ENCODE results near the gene CXADR.

The CXADR gene

GRCh38 chr21:17538576-17538975 lies 25.7 kb downstream of the CXADR start:
- Histone ChIP-seq H3K9me3 (ENCODE audit: control insufficient read depth in 5 of 5, low read length in 5 of 5) (no peaks in the 10 kb centered on the region), H3K27me3 (ENCODE audit: control insufficient read depth in 5 of 5, insufficient read depth in 4 of 5, low read length in 5 of 5) (peaks cover 0 to 6% (median 0%) of the 10 kb centered on the region in 5 donors), H3K4me3 (ENCODE audit: low read depth in 1 of 5, low read length in 5 of 5) (no peak overlapping the region)

GRCh38 chr21:17539323-17539722 lies 26.5 kb downstream of the CXADR start:
- Histone ChIP-seq H3K9me3 (ENCODE audit: control insufficient read depth in 5 of 5, low read length in 5 of 5) (no peaks in the 10 kb centered on the region), H3K4me1 (ENCODE audit: control insufficient read depth in 5 of 5, insufficient read depth in 5 of 5, low read length in 5 of 5) (peaks cover 0 to 12% (median 0%) of the 10 kb centered on the region in 5 donors), H3K27ac (ENCODE audit: low read depth, low read length) (no peak overlapping the region)

More at GRCh38 chr21:17538576-17538975, 25.7 kb downstream of the CXADR start:
- Histone ChIP-seq H3K4me1 (ENCODE audit: control insufficient read depth in 5 of 5, insufficient read depth in 5 of 5, low read length in 5 of 5) (peaks cover 0 to 12% (median 0%) of the 10 kb centered on the region in 5 donors), H3K9ac (ENCODE audit: low read length in 5 of 5) (no peak overlapping the region), H3K36me3 (ENCODE audit: control insufficient read depth in 5 of 5, insufficient read depth in 5 of 5, low read length in 5 of 5) (no peaks in the 10 kb centered on the region), H3K27ac (ENCODE audit: low read depth, low read length) (no peak overlapping the region)

GRCh38 chr21:17539743-17540341 lies 27.0 kb downstream of the CXADR start:
- H3K4me1 ChIP-seq (ENCODE audit: control insufficient read depth in 5 of 5, insufficient read depth in 5 of 5, low read length in 5 of 5): peaks cover 0 to 12% (median 0%) of the 10 kb centered on the region in 5 donors
- H3K36me3 ChIP-seq (ENCODE audit: control insufficient read depth in 5 of 5, insufficient read depth in 5 of 5, low read length in 5 of 5): no peaks in the 10 kb centered on the region
- no peak overlapping the region for H3K4me3 ChIP-seq (ENCODE audit: low read depth in 1 of 5, low read length in 5 of 5)
- no peak overlapping the region for H3K9ac ChIP-seq (ENCODE audit: low read length in 5 of 5)
- peaks cover 0 to 6% (median 0%) of the 10 kb centered on the region in 5 donors for H3K27me3 ChIP-seq (ENCODE audit: control insufficient read depth in 5 of 5, insufficient read depth in 4 of 5, low read length in 5 of 5)
- H3K27ac ChIP-seq (ENCODE audit: low read depth, low read length): no peak overlapping the region
- H3K9me3 ChIP-seq (ENCODE audit: control insufficient read depth in 5 of 5, low read length in 5 of 5): no peaks in the 10 kb centered on the region

More at GRCh38 chr21:17539323-17539722, 26.5 kb downstream of the CXADR start:
- Histone ChIP-seq H3K9ac (ENCODE audit: low read length in 5 of 5) (no peak overlapping the region), H3K4me3 (ENCODE audit: low read depth in 1 of 5, low read length in 5 of 5) (no peak overlapping the region), H3K27me3 (ENCODE audit: control insufficient read depth in 5 of 5, insufficient read depth in 4 of 5, low read length in 5 of 5) (peaks cover 0 to 6% (median 0%) of the 10 kb centered on the region in 5 donors), H3K36me3 (ENCODE audit: control insufficient read depth in 5 of 5, insufficient read depth in 5 of 5, low read length in 5 of 5) (no peaks in the 10 kb centered on the region)

GRCh38 chr21:17540530-17540929 lies 27.7 kb downstream of the CXADR start:
- Histone ChIP-seq H3K4me1 (ENCODE audit: control insufficient read depth in 5 of 5, insufficient read depth in 5 of 5, low read length in 5 of 5) (peaks cover 0 to 12% (median 0%) of the 10 kb centered on the region in 5 donors), H3K9ac (ENCODE audit: low read length in 5 of 5) (no peak overlapping the region), H3K27me3 (ENCODE audit: control insufficient read depth in 5 of 5, insufficient read depth in 4 of 5, low read length in 5 of 5) (peaks cover 0 to 6% (median 0%) of the 10 kb centered on the region in 5 donors), H3K36me3 (ENCODE audit: control insufficient read depth in 5 of 5, insufficient read depth in 5 of 5, low read length in 5 of 5) (no peaks in the 10 kb centered on the region), H3K4me3 (ENCODE audit: low read depth in 1 of 5, low read length in 5 of 5) (no peak overlapping the region), H3K27ac (ENCODE audit: low read depth, low read length) (no peak overlapping the region), H3K9me3 (ENCODE audit: control insufficient read depth in 5 of 5, low read length in 5 of 5) (no peaks in the 10 kb centered on the region)

GRCh38 chr21:17542371-17543011 lies 29.6 kb downstream of the CXADR start:
- H3K36me3 ChIP-seq (ENCODE audit: control insufficient read depth in 5 of 5, insufficient read depth in 5 of 5, low read length in 5 of 5): no peaks in the 10 kb centered on the region
- no peaks in the 10 kb centered on the region for H3K27me3 ChIP-seq (ENCODE audit: control insufficient read depth in 5 of 5, insufficient read depth in 4 of 5, low read length in 5 of 5)
- H3K4me3 ChIP-seq (ENCODE audit: low read depth in 1 of 5, low read length in 5 of 5): no peak overlapping the region
- H3K9ac ChIP-seq (ENCODE audit: low read length in 5 of 5): no peak overlapping the region
- H3K27ac ChIP-seq (ENCODE audit: low read depth, low read length): no peak overlapping the region
- no peaks in the 10 kb centered on the region for H3K9me3 ChIP-seq (ENCODE audit: control insufficient read depth in 5 of 5, low read length in 5 of 5)
- H3K4me1 ChIP-seq (ENCODE audit: control insufficient read depth in 5 of 5, insufficient read depth in 5 of 5, low read length in 5 of 5): peaks cover 0 to 6% (median 0%) of the 10 kb centered on the region in 5 donors

- no peak overlapping the region for H3K9ac ChIP-seq (ENCODE audit: low read length in 5 of 5)
- no peaks in the 10 kb centered on the region for H3K9me3 ChIP-seq (ENCODE audit: control insufficient read depth in 5 of 5, low read length in 5 of 5)
- H3K4me3 ChIP-seq (ENCODE audit: low read depth in 1 of 5, low read length in 5 of 5): no peak overlapping the region
- no peaks in the 10 kb centered on the region for H3K4me1 ChIP-seq (ENCODE audit: control insufficient read depth in 5 of 5, insufficient read depth in 5 of 5, low read length in 5 of 5)
- no peaks in the 10 kb centered on the region for H3K27me3 ChIP-seq (ENCODE audit: control insufficient read depth in 5 of 5, insufficient read depth in 4 of 5, low read length in 5 of 5)
- no peak overlapping the region for H3K27ac ChIP-seq (ENCODE audit: low read depth, low read length)
- H3K36me3 ChIP-seq (ENCODE audit: control insufficient read depth in 5 of 5, insufficient read depth in 5 of 5, low read length in 5 of 5): no peaks in the 10 kb centered on the region
These were observed 32.2 kb downstream of the CXADR start for GRCh38 chr21:17545007-17545406.

- Histone ChIP-seq H3K4me1 (ENCODE audit: control insufficient read depth in 5 of 5, insufficient read depth in 5 of 5, low read length in 5 of 5) (no peaks in the 10 kb centered on the region), H3K27ac (ENCODE audit: low read depth, low read length) (no peak overlapping the region), H3K9ac (ENCODE audit: low read length in 5 of 5) (no peak overlapping the region), H3K36me3 (ENCODE audit: control insufficient read depth in 5 of 5, insufficient read depth in 5 of 5, low read length in 5 of 5) (no peaks in the 10 kb centered on the region), H3K4me3 (ENCODE audit: low read depth in 1 of 5, low read length in 5 of 5) (no peak overlapping the region), H3K9me3 (ENCODE audit: control insufficient read depth in 5 of 5, low read length in 5 of 5) (no peaks in the 10 kb centered on the region), H3K27me3 (ENCODE audit: control insufficient read depth in 5 of 5, insufficient read depth in 4 of 5, low read length in 5 of 5) (no peaks in the 10 kb centered on the region)
These were observed 35.4 kb downstream of the CXADR start for GRCh38 chr21:17548262-17548661.

- no peaks in the 10 kb centered on the region for H3K36me3 ChIP-seq (ENCODE audit: control insufficient read depth in 5 of 5, insufficient read depth in 5 of 5, low read length in 5 of 5)
- H3K27ac ChIP-seq (ENCODE audit: low read depth, low read length): no peak overlapping the region
These were observed 37.9 kb downstream of the CXADR start for GRCh38 chr21:17550671-17551308.

GRCh38 chr21:17552410-17552809 lies 39.6 kb downstream of the CXADR start:
- Histone ChIP-seq H3K27ac (ENCODE audit: low read depth, low read length) (no peak overlapping the region), H3K27me3 (ENCODE audit: control insufficient read depth in 5 of 5, insufficient read depth in 4 of 5, low read length in 5 of 5) (peaks cover 0 to 2% (median 0%) of the 10 kb centered on the region in 5 donors)

More at GRCh38 chr21:17550671-17551308, 37.9 kb downstream of the CXADR start:
- H3K27me3 ChIP-seq (ENCODE audit: control insufficient read depth in 5 of 5, insufficient read depth in 4 of 5, low read length in 5 of 5): peaks cover 0 to 2% (median 0%) of the 10 kb centered on the region in 5 donors
- H3K4me1 ChIP-seq (ENCODE audit: control insufficient read depth in 5 of 5, insufficient read depth in 5 of 5, low read length in 5 of 5): no peaks in the 10 kb centered on the region
- H3K9me3 ChIP-seq (ENCODE audit: control insufficient read depth in 5 of 5, low read length in 5 of 5): no peaks in the 10 kb centered on the region
- H3K4me3 ChIP-seq (ENCODE audit: low read depth in 1 of 5, low read length in 5 of 5): no peak overlapping the region
- H3K9ac ChIP-seq (ENCODE audit: low read length in 5 of 5): no peak overlapping the region

GRCh38 chr21:17554120-17554519 lies 41.3 kb downstream of the CXADR start:
- Histone ChIP-seq H3K9ac (ENCODE audit: low read length in 5 of 5) (no peak overlapping the region), H3K27me3 (ENCODE audit: control insufficient read depth in 5 of 5, insufficient read depth in 4 of 5, low read length in 5 of 5) (peaks cover 0 to 2% (median 0%) of the 10 kb centered on the region in 5 donors), H3K4me1 (ENCODE audit: control insufficient read depth in 5 of 5, insufficient read depth in 5 of 5, low read length in 5 of 5) (no peaks in the 10 kb centered on the region), H3K4me3 (ENCODE audit: low read depth in 1 of 5, low read length in 5 of 5) (no peak overlapping the region), H3K27ac (ENCODE audit: low read depth, low read length) (no peak overlapping the region), H3K36me3 (ENCODE audit: control insufficient read depth in 5 of 5, insufficient read depth in 5 of 5, low read length in 5 of 5) (no peaks in the 10 kb centered on the region), H3K9me3 (ENCODE audit: control insufficient read depth in 5 of 5, low read length in 5 of 5) (no peaks in the 10 kb centered on the region)

More at GRCh38 chr21:17552410-17552809, 39.6 kb downstream of the CXADR start:
- no peak overlapping the region for H3K4me3 ChIP-seq (ENCODE audit: low read depth in 1 of 5, low read length in 5 of 5)
- H3K36me3 ChIP-seq (ENCODE audit: control insufficient read depth in 5 of 5, insufficient read depth in 5 of 5, low read length in 5 of 5): no peaks in the 10 kb centered on the region
- no peaks in the 10 kb centered on the region for H3K4me1 ChIP-seq (ENCODE audit: control insufficient read depth in 5 of 5, insufficient read depth in 5 of 5, low read length in 5 of 5)
- H3K9ac ChIP-seq (ENCODE audit: low read length in 5 of 5): no peak overlapping the region
- H3K9me3 ChIP-seq (ENCODE audit: control insufficient read depth in 5 of 5, low read length in 5 of 5): no peaks in the 10 kb centered on the region
